HL-60/S4 treated with retinoic acid at 250 ng/mL for 4 days and 3 days (cell line): ENCODE results near the gene FGFBP1.

Experiments used
- in situ Hi-C: fragments of 300-500 bp; cut with MboI; formaldehyde crosslinking; loops from 2 replicates; pipeline ENCODE4 v1.7.0; 2022; ENCODE audit warnings: low sequenced_read_pairs

FGFBP1 gene

DNA sequence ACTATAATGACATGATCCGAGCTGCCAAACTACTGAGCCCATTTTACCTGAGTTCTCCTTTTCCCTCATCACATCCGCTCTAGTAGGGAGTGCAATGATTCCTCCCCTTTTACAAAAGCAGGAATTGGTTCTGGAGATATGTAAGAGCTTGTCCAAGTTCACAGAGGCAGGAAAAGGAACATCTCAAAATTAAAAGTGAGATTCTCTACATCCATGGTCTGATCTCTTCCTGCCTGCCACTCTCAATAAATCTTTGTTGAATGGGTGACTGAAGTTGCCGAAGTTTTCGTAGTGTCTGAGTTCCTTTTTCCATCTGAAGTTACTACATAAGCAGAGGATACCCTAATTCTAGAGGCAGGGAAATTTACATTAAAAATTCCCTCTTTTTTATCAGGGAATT, at the start of gene FGFBP1:
Gene FGFBP1 (minus strand): TSS at position 101 of the 400 bp plus-strand sequence. CDS start 2,108 bp downstream, outside the sequence.
- in situ Hi-C loops, result no loop called here

DNA sequence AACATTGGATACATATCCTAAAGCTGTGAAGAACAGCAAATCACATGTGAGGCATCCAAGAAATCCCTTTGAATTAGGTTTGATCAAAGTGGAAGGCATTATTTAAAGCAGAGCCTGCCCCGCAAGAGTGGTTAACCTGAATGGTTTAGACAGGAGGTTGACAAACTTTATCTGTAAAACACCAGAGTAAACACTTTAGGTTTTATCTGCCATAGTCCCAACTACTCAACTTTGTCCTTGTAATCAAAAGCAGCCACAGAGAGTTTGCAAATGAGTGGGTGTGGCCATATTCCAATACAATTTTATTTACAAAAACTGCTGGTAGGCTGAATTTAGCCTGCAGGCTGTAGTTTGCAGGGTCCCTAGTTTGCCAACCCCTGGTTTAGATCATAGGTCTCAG, 49.7 kb upstream of the FGFBP1 start:
- in situ Hi-C loops, result no loop called here

DNA sequence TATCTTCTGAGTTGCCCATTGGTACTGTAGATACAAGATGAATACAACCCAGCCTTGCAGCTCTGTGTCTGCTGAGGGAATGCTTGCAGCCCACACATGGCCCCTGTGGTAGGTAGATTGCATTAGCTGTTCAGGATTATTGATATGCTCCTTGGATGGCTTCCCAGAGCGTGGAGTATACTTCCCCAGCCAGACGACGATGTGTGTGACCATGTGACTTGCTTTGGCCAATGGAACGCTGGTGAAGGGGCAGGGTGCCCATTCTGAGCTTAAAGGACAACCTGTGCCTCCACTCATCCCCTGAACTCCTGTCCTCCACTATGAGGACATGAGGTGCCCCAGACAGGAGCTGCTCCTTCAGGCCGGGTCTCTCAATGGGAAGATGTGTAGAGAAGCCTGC, 48.4 kb upstream of the FGFBP1 start:
- in situ Hi-C loops, result no loop called here

DNA sequence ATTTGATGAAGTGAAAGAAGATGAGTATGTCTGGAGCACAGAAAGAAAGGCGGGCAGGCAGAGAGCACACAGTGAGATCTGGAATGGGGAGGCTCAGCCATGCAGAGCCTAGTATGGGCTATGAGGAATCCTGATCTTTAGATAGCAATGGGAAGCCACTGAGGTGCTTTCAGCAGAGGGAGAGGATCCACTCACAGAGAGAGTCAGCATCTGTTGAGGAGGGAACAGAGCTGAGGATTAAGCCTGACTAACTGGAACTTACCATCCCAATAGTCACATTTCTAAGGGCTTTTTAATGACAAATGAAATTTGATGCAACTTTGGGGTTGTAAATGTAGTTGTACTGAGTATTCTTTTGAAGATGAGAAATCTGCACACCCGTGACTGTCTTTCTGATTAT, 45.1 kb upstream of the FGFBP1 start:
- in situ Hi-C loops, result no loop called here

DNA sequence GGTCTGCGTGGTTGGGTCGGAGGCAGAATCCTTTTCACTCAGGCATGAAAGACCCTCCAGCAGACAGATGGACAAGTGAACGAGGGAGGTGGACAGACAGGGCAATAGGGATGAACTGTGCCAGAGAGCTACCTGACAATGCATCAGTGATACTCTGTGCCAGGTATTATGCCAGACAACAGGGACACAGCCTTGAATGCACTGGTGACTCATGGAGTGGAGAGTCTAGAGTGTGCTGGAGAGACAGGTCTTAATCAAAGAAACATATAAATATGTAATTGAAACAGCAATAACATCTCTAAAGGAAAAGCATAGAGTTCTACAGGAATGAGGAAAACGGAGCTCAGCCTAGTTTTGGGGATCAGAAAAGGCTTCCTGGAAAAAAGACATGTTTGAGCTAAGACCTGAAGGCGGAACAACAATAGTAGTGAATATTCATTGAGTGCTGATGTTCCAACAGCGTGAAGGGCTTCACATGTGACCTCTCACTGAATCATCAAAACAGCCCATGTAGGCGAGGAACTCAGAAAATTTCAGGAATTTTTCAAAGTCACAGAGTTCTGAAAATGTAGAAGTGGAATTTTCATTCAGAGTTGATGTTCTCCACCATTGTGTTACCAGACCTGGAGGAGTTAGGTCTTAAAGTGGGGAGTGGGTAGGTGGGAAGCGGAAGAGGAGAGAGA, 44.4 kb upstream of the FGFBP1 start:
- in situ Hi-C loops, result no loop called here

DNA sequence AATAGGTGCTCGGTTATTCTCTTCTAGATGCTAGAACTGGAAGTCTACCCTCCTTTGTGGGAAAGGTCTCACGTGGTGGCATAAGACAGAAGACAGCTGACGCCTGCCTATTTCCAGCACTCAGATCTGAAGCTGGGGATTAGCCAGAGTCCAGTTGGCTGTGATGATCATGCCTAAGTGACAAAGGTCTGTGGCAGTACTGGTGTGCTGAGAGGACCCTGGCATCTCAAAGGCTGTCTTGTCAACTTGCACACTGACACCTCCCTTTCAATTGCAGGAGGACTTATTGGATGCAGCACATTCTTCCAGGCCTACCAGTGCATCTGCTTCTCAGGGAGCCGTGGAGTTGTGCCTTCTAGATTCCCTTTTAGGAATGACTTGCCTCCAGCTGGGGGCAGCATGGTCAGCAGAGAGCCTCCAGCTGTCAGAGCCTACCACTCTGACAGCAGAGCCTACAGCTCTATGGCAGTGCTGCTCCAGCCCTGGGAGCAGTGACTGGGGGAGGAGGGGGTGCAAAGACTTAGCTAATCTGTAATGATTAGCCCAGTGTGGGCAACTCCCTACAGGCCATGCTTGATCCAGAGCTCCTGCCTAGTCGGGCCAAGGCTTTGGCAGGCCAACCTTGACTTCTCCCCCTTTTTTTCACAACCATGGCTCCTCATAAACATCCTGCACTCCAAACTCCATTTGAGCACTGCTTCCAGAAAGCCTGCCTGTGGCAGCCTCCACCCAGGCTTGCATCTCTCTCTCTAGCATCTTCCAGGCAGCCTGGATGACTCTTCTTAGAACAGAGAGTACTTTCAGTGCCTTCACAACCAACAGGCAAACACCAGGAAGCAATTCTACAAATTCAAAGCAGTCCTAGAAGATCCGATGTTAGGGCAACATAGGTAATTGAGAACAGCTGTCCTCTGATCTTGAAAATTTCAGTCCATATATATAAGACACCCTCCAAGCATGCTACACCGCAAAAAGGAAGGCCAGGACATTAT, 38.2 kb upstream of the FGFBP1 start:
- in situ Hi-C loops, result no loop called here

DNA sequence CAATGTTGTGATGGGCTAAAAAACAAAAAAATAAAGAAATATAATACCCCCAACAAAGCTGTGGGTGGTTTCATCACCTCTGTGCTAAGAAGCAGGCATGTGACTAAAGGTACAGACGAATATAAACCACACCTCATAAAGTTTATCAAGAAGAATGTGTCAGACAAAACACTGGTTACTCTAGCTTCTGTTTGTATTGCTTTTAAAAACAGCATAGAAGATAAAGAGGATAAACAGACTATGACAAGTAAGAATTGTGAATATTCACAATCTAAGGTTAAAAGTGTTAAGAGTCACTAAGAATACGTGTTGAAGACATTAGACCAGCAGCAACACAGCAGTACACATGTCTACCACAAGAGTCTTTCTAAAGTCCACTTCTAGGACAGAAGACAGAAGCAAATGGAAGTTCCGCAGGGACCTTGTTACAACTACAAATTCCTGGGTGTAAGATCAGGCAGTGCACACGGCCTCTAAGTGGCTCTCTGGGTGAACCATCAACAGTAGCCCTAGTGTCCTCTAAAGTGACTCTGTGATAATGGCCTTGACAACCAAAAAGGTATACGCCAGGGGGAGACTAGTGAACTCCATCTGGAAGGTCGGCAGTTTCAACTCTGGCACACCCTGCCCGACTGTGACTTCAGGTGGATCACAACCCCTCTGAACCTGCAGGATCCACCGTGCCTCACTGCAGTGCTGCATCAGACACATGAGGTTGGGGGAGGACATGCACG, 32.7 kb upstream of the FGFBP1 start:
- in situ Hi-C loops, result loop anchor here (25.0 kb wide), 1 partner anchor 734 kb away; no protein-coding TSS in a partner anchor

DNA sequence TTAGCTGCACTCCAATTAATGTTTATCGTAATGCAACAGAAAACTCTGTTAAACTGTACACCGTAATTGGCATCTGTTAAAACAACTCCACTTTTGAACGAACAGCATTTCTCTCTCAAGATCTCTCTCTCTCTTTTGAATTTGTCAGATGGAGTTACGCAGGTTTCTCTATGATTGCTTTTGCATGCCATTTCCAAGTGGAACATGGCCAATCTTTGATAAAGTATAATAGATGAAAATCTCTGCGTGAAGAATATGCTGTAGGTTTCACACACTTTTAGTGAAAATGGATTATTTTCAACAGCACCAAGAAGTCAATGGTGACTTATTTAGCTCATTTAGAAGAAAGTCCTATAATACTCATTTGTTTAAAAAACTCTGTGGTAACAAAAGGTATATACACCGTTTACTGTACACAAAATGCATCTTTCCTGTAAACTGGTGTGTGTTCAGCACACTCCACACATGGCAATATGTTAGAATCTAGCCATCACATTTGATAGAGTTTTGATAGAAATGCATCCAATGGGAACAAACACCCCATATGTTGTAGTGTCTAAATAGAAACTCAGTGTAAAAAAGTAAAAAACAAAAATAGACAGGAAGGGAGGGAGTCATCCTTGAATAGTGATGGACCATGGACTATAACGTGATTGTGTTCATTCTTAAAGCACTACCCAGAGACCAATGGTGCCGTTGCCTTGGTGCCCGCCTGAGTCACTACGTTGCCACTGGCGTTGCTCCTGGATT, 30.2 kb upstream of the FGFBP1 start:
- in situ Hi-C loops, result loop anchor here (25.0 kb wide), 1 partner anchor 731 kb away; no protein-coding TSS in a partner anchor

DNA sequence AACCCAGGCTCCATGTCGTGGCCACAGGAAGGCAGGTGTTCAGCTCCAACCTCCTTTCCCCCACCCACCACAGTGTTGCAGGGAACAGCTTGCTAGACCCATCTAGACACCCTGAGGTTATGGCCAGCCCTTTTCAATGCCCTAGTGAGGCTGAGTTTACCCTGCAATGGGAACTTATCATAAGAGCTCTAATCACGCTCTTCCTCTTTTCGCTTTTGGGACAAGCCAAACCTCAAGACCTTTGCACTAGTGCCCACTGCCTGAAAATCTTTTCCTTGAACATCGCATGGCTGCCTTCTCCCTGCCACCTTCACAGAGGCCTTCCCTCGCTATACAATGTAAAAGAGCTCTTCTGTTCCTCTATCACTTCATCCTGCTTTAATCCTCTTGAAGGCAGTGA, 26.8 kb upstream of the FGFBP1 start:
- in situ Hi-C loops, result loop anchor here (25.0 kb wide), 1 partner anchor 728 kb away; no protein-coding TSS in a partner anchor

DNA sequence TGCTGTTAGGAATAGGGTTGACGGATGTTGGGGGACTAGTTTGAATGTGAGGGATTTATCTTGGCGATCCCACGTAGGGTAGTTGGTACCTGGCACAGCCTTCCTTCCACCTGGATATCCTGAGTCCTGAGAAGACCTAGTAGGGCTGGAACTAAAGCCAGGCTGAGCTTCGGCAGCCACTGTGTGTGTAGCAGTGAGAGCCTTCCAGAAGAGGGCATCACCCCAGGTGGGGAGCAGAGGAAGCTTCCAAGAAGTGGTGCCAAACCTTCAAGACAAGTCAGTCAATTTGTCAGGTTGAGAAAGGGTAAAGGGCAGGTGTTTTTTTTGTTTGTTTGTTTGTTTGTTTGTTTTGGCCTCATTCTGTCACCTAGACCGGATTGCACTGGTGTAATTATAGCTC, 25.6 kb upstream of the FGFBP1 start:
- in situ Hi-C loops, result loop anchor here (25.0 kb wide), 1 partner anchor 727 kb away; no protein-coding TSS in a partner anchor

DNA sequence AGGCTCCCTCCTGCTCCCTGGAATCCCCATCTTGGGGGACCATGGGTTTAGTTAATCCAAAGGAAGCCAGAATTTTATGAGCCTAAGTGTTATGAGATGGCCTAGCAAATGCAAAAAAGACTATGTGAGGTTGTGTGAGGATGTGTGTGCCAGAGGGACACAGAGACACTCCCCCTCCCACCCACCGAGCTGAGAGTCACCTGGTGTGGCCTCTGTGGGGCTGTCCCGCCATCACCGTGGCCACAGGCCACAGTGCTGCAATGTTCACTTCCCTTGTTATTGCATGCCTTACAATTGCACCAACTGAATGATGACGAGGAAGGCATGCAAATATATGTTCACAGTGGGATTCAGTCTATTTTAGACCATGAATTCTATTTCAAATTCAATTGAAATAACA, 25.0 kb upstream of the FGFBP1 start:
- in situ Hi-C loops, result loop anchor here (25.0 kb wide), 1 partner anchor 726 kb away; no protein-coding TSS in a partner anchor

DNA sequence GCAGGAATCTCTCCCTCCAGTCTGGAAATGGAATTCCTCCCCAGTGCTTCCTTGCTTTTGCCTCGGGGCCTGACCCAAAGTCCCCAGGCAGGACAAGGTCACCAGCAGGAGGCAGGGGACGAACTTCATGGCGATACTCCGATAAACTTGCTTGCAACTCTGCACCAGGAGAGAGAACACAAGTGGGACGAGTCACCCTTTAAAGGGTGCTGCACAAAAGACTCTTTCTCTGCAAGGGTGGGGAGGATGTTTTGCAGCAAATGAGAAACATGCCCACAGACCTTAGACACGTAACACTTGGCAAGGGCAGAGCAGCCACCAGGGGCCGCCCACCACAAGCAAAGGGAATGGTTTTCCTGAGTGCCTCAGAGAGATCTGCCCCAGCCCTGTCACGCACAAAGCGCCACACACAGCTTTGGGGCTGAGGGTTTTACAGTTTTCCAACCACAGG, 24.5 kb upstream of the FGFBP1 start, which contains the start of gene FGFBP2:
Gene FGFBP2 (minus strand): TSS at position 175 of the 451 bp plus-strand sequence. CDS start 46 bp downstream, at position 129.
- in situ Hi-C loops, result loop anchor here (25.0 kb wide), 1 partner anchor 726 kb away; no protein-coding TSS in a partner anchor

DNA sequence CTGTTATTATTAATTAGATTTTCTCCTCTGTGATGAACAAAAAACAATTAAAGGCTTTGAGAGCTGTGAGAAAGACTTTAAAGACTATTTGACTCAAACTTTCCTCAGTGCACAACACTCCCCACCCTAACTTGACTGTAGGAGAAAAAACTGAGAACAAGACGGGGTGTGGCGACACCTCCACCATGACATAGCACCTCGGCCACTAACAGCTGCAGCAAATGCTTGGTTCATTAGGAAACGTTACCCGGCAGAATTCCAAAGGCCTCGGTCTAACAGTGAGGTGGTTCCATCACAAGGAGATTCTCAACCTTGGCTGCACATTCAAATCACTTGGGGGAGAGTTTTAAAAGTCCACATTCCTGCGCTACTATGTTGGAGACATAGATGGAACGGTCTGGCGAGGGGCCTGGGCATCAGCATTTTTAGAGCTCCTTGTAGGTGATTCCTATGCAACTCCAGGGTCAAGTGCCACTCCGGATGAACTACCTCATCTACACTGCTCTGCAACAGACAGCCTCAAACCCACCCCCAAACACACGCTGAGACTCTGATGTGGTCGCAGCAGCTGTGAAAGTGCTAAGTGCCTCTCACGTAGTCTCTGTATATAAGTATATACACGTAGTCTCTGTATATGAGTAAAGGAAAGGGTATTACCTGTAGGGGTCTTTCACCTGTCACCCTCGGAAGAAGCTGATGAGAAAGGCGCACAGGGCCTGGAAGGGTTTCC, 23.4 kb upstream of the FGFBP1 start:
- in situ Hi-C loops, result loop anchor here (25.0 kb wide), 1 partner anchor 725 kb away; no protein-coding TSS in a partner anchor

DNA sequence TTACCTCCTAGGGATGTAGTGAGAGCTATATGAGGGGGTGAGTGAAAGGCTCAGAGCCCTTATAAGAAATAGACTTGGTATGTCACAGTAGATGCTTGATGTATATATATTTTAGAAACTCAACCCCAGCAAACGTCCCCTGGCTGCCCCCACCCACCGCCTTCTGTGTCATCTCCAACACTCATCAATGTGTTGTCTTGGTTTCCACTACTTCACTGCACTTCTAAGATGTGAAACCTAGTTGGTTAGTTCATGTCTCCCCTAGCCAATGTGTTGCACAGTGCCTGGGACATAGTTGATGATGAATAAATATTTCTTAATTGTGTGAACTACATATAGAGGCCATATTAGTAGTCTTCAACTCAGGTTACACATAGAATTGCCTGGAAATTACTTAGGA, 20.0 kb upstream of the FGFBP1 start:
- in situ Hi-C loops, result loop anchor here (10.0 to 25.0 kb wide), 2 partner anchors 84 to 721 kb away; no protein-coding TSS in a partner anchor

DNA sequence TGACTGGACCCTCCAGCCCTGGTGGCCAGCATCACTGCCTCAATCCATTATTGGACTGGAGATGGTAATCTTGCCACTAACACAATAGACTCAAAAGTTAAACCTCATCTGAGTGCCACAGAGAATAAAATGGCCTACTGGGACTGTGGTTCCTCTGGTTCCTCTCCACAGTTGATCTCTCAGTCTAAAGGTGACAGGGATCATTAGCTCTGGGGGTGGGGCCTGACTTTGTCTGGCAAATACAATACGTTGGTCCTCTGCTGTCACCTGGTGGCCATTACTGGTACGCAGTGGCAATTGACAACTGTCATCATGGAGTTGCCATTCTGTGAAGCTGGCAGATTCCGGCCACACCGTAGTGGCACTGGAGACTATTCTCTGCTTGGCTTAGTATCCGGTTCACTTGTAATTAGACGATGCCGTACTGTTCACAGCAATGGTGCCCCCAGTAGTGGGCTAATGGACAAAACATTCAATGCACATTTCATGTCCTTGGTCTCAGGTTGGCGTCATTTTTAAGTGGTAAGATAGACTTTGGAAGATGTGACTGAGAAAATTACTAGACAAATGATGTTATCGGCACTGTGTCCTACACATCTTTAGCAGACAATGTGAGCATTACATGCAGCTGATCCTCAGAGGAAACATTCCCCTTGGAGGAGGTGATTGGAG, 17.8 kb upstream of the FGFBP1 start:
- in situ Hi-C loops, result loop anchor here (10.0 to 25.0 kb wide), 2 partner anchors 82 to 719 kb away; no protein-coding TSS in a partner anchor

DNA sequence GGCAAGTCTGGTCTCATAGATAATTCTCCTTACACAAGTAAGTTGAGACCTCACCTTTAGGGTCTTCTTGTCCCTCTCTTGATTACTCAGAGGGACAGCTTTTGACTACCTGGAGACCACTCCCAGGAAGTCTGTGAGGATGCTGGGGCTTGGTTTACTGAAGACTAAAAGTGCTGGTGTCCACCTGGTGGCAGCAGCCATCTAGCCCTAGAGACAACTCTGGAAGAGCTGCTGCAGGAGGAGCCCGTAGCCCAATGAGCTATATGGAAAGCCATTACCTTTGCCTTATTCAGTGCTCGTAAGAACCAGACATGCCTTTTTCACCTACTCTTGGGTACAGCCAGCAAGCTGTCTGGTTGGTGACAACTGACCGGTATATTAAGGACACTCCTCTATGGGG, 17.1 kb upstream of the FGFBP1 start:
- in situ Hi-C loops, result loop anchor here (10.0 to 25.0 kb wide), 2 partner anchors 81 to 718 kb away; no protein-coding TSS in a partner anchor

DNA sequence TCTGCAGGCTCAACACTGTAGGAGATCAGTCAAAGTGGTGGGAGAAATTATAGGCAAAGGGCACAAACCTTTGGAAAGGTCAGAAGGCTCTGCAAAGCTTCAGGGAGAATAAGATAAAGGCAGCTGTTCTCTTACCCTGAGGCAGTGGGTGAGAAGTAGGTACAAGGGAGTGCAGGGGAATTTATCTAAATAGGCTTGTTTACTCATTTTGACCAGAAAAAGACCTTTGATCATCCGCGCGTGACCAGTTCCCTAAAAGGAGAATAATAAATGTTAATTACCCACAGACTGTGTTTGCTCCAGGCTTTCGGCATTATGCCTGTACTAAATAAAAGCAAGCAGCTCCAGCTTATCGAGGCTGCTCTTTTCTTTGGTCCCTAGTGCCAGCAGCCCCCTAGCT, 15.1 kb upstream of the FGFBP1 start:
- in situ Hi-C loops, result loop anchor here (10.0 to 25.0 kb wide), 2 partner anchors 79 to 716 kb away; no protein-coding TSS in a partner anchor

DNA sequence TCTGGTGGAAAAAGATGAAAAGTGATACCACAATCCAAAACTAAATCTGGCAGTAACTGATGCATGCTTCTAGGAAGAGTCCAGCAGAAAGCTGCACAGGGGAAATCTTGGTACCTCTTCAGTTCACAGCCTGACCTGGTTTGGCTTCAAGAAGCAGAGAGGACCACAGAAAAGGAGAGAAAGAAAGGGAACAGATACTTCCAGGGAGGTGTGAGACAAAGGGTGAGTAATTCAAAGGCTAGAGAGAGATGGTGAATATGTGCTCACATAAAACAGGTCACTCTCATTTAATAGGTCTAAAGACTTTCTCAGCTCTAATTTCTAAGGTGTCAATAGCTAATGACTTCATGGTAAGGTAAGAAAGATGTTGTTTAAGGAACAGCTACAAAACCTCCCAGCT, 13.2 kb upstream of the FGFBP1 start:
- in situ Hi-C loops, result loop anchor here (10.0 to 25.0 kb wide), 2 partner anchors 77 to 714 kb away; no protein-coding TSS in a partner anchor
